Stromal cell of bone marrow (primary cell): ENCODE results near the gene COX4I1.

ENCODE experiments used
- DNase-seq: peaks from one replicate; pipeline ENCODE4 v3.0.0-alpha.2; 2012; ENCODE audit warnings: low read depth

Gene COX4I1

DNA sequence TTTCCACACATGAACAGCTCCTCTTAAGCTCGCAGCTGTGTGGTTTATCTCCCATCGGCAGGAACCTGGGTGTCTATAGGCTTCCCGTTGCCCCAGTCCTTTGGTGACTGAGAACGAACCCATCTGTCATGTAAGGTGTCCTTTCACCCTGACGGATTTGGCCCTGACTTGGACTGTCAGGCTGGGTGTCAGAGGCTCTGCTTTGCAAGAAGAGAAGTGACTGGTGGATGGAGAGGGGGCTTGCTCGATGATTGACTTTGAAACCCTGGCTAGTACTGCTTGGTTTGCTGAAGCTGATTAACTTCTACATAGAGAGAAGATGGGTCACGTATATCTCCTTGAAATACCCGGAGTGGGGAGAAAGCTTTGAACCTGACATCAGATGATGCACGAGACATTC lies 42.9 kb downstream of the COX4I1 start:
- DNase-seq, result no peak

DNA sequence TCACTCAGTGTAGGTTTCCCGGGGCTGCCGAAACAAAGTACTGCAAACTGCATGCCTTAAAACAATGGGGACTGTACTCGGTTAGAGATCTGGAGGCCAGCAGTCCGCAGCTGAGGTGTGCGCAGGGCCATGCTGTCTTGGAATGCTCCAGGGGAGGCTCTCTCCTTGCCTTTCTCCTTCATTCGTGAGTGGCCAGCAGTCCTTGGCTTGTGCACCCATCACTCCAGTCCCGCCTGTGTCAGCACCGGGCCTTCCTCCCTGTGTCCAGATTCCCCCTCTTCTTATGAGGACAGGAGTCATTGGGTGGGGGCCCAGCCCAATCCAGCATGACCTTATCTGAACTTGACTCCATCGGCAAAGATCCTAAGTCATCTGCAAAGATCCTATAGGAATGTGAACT lies 43.4 kb downstream of the COX4I1 start:
- DNase-seq, result no peak

DNA sequence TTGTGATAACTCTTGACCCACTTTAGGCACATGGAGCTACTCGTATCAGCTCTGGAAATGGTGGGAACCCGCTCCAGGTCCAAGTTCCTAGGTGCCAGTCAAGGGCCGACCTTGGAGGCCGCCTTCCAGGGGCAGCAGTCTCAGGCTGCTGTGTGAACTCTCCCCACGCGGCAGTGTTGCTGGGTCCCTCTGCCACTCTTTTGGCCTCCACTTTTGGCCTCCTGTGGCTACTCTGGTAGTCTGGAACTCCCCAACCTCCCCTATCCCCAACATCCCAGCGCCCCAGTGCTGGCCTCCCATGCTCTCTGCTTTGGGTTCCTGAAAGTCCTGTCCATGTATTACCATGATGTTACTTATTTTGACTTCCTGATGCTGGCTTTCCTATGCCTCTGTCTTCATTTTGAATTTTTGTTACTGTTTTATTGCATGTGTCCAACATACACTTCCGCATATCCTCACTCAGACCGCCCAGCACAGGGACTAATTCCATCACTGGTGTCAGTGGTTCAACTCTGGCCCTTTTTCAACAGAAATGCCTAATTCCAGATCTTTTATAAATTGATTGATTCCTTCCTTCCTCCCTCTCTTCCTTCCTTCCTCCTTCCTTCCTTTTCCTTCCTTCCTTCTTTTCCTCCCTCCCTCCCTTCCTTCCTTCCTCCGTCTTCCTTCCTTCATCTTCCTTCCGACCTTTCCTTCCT lies 44.1 kb downstream of the COX4I1 start:
- DNase-seq, result no peak

- no peak for DNase-seq
Observed at GRCh38 chr16:85844169-85844481, 44.6 kb downstream of the COX4I1 start.

DNA sequence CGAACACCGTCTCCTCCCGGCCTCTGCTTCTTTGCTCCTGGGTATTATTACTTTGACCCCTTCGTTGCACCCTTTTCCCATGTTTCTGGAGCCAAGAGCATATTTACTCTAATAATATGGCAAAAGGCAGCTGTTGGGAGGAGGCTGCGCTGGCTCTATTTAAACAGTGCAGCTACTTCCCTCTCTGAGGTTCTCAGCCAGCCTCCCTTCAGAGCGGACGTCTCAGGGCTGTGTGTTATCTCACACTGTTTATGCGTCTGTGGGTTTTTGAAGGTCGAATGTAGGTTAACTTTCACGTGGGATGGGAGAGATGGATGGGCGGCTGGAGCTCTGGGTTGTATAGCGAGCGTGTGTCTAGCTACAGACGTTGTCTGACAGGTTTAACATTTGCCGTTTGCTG lies 45.3 kb downstream of the COX4I1 start:
- no peak for DNase-seq

DNA sequence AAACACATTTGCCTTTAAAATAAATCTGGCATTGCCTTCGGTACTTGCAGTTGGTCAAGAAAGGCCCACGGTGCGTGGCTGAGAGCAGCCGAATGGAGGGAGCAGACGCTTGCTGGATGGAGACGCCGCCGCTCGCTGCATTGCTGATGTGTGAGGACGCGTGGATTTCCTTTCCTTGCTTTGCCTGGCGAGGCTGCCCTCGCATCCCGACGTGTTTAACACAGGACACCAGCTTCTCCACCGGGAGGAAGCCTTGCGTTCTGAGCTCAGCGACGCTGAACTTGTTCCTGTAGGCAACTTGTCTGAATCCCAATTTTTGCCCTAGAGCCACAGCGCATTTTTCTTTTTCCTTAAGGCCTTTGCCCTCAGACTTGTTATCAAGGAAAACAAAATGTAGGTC lies 45.8 kb downstream of the COX4I1 start:
- no peak for DNase-seq

DNA sequence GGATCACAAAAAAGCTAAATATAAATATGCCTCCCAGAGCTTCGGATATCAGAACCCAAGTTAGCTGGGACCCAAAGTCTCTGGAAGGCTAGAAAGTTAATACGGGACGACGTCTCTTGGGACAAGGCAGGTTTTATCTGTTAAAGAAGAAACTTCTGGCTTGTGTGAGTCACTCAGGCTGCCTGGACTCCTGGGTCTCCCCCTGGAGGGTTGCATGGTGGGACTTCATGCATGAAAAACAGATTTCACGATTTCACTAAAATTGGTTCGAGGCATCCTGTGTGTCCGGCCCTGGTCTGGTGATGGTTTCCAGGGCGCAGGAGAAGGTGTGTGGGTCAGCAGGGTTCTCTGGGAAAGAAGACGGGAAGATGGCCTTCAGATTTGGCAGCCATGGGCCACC lies 47.0 kb downstream of the COX4I1 start:
- no peak for DNase-seq

GRCh38 chr16:85847036-85847435 lies 47.5 kb downstream of the COX4I1 start:
- DNase-seq, result no peak

- DNase-seq, result no peak
Observed at GRCh38 chr16:85847681-85848601, 48.4 kb downstream of the COX4I1 start.

- no peak for DNase-seq
Observed at GRCh38 chr16:85848986-85849385, 49.5 kb downstream of the COX4I1 start.

- no peak for DNase-seq
Observed at GRCh38 chr16:85849388-85849787, 49.9 kb downstream of the COX4I1 start.

GRCh38 chr16:85850344-85850880 lies 50.9 kb downstream of the COX4I1 start:
- no peak for DNase-seq

DNA sequence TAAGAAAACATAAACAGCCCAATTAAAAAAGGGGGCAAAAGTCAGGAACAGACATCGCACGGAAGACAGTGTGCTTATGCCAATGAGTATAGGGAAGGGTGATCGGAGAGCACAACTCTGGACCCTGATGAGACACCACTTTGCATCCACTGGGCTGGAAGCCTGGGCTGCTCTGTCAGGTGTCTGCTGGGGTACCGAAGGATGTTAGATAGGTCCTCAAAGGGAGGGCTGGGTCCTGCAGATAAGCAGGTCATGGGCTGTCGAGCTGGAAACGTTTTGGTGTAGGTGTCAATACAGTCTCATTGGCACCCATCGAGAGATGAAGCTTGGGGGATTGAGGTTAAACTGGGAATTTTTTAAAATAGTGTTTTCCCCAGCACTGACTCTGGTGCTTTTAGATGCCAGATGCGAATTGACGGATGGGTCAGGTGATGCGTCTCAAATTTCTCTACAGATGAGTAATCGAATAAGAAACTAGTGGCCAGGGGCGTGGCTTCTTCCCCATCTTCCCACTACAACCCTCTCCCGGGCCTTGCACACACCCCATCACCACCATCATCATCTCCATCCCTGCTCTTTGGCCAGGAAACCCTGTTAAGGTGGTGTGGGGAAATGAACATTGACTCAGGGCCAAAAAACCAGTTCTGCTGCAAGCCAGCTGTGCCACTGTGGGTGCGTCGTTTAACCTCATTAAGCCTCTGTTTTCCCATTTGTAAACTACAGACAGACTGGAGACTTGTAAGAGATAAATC lies 51.7 kb downstream of the COX4I1 start:
- no peak for DNase-seq

- DNase-seq, result no peak
Observed at GRCh38 chr16:85853547-85854545, 54.4 kb downstream of the COX4I1 start.

GRCh38 chr16:85854935-85855334 lies 55.4 kb downstream of the COX4I1 start:
- no peak for DNase-seq

DNA sequence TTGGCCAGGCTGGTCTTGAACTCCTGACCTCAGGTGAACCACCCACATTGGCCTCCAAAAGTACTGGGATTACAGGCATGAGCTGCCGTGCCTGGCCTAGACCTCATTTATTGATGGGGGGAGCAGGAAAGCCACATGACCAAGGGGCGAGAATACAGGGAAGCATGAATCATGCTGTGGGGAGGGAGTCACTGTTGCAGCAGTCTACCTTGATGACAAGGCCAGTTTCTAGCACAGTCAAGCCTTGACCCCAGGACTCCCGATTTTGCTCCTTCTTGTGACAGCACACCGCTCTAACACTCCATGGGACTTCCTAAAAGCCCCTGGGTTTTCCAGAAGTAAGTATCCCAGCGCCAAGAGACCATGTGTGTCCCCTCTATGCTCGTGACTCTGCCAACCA lies 56.6 kb downstream of the COX4I1 start:
- no peak for DNase-seq

GRCh38 chr16:85856585-85856984 lies 57.1 kb downstream of the COX4I1 start:
- DNase-seq, result no peak
